ENCODE results near the gene PAPPA. TPM values are rescaled to one million over a fixed set of nuclear protein-coding genes. Genes with fewer than 3 reads are reported as not detected.

Gene PAPPA
- total RNA-seq, 1 donor: 56.5 TPM

- DNase-seq (ENCODE audit: insufficient read length, low spot score, missing footprints): peak; percentile 77
- Histone ChIP-seq H3K9me3 (ENCODE audit: low read depth, low read length) (no peaks in the 10 kb centered on the region), H3K27ac (ENCODE audit: low read depth, low read length) (peak overlapping the region; percentile 82), H3K27me3 (ENCODE audit: insufficient read depth, low read length) (no peaks in the 10 kb centered on the region), H3K4me2 (ENCODE audit: insufficient read depth, low read length) (peak overlapping the region; percentile 87), H3K79me2 (ENCODE audit: insufficient read depth, low read length) (peaks cover 4% of the 10 kb centered on the region), H2AFZ (ENCODE audit: low read length) (no peak overlapping the region), H3K36me3 (ENCODE audit: insufficient read depth, low read length) (no peaks in the 10 kb centered on the region), H3K4me3 (ENCODE audit: insufficient read depth, low read length) (peak overlapping the region; percentile 24), H4K20me1 (ENCODE audit: insufficient read depth, low read length) (no peaks in the 10 kb centered on the region), H3K4me1 (ENCODE audit: insufficient read depth, low read length) (peaks cover 39% of the 10 kb centered on the region)
- no peak for TF ChIP-seq CTCF (IDR thresholded peaks at IDR 0.05; ENCODE audit: extremely low read depth, low read depth, low read length)
Observed at GRCh38 chr9:116151966-116152381, 1.6 kb upstream of the PAPPA start.

GRCh38 chr9:116152390-116152789 is 1.2 kb upstream of the PAPPA start:
- Histone ChIP-seq H3K4me1 (ENCODE audit: insufficient read depth, low read length) (peaks cover 43% of the 10 kb centered on the region), H2AFZ (ENCODE audit: low read length) (no peak overlapping the region), H3K79me2 (ENCODE audit: insufficient read depth, low read length) (peaks cover 4% of the 10 kb centered on the region), H3K4me2 (ENCODE audit: insufficient read depth, low read length) (peak overlapping the region; percentile 87), H4K20me1 (ENCODE audit: insufficient read depth, low read length) (no peaks in the 10 kb centered on the region), H3K27me3 (ENCODE audit: insufficient read depth, low read length) (no peaks in the 10 kb centered on the region), H3K27ac (ENCODE audit: low read depth, low read length) (peak overlapping the region; percentile 82), H3K9me3 (ENCODE audit: low read depth, low read length) (no peaks in the 10 kb centered on the region), H3K36me3 (ENCODE audit: insufficient read depth, low read length) (no peaks in the 10 kb centered on the region), H3K4me3 (ENCODE audit: insufficient read depth, low read length) (peak overlapping the region; percentile 24)
- peak; percentile 56 for TF ChIP-seq CTCF (IDR thresholded peaks at IDR 0.05; ENCODE audit: extremely low read depth, low read depth, low read length)
- peak; percentile 80 for DNase-seq (ENCODE audit: insufficient read length, low spot score, missing footprints)

- Histone ChIP-seq H3K27me3 (ENCODE audit: insufficient read depth, low read length) (no peaks in the 10 kb centered on the region), H3K9me3 (ENCODE audit: low read depth, low read length) (no peaks in the 10 kb centered on the region), H3K27ac (ENCODE audit: low read depth, low read length) (peak overlapping the region; percentile 82), H2AFZ (ENCODE audit: low read length) (no peak overlapping the region), H3K4me2 (ENCODE audit: insufficient read depth, low read length) (peak overlapping the region; percentile 87), H4K20me1 (ENCODE audit: insufficient read depth, low read length) (no peaks in the 10 kb centered on the region), H3K79me2 (ENCODE audit: insufficient read depth, low read length) (peaks cover 4% of the 10 kb centered on the region), H3K36me3 (ENCODE audit: insufficient read depth, low read length) (no peaks in the 10 kb centered on the region), H3K4me1 (ENCODE audit: insufficient read depth, low read length) (peaks cover 49% of the 10 kb centered on the region), H3K4me3 (ENCODE audit: insufficient read depth, low read length) (peak overlapping the region; percentile 70)
- no peak for TF ChIP-seq CTCF (IDR thresholded peaks at IDR 0.05; ENCODE audit: extremely low read depth, low read depth, low read length)
- peak; percentile 94 for DNase-seq (ENCODE audit: insufficient read length, low spot score, missing footprints)
Observed at GRCh38 chr9:116152941-116153764, 438 bp upstream of the PAPPA start.

- Histone ChIP-seq H3K4me2 (ENCODE audit: insufficient read depth, low read length) (peak overlapping the region; percentile 98), H3K4me1 (ENCODE audit: insufficient read depth, low read length) (peaks cover 49% of the 10 kb centered on the region), H3K27me3 (ENCODE audit: insufficient read depth, low read length) (no peaks in the 10 kb centered on the region), H3K4me3 (ENCODE audit: insufficient read depth, low read length) (peak overlapping the region; percentile 83), H3K36me3 (ENCODE audit: insufficient read depth, low read length) (no peaks in the 10 kb centered on the region), H3K27ac (ENCODE audit: low read depth, low read length) (peak overlapping the region; percentile 94), H4K20me1 (ENCODE audit: insufficient read depth, low read length) (no peaks in the 10 kb centered on the region), H2AFZ (ENCODE audit: low read length) (peak overlapping the region; percentile 85), H3K79me2 (ENCODE audit: insufficient read depth, low read length) (peaks cover 7% of the 10 kb centered on the region), H3K9me3 (ENCODE audit: low read depth, low read length) (no peaks in the 10 kb centered on the region)
- TF ChIP-seq CTCF (IDR thresholded peaks at IDR 0.05; ENCODE audit: extremely low read depth, low read depth, low read length): no peak
- DNase-seq (ENCODE audit: insufficient read length, low spot score, missing footprints): peak; percentile 87
Observed at GRCh38 chr9:116154334-116154975, 864 bp downstream of the PAPPA start.
